ENCODE data around the gene AKR1B1. TPM values are rescaled to one million over a fixed set of nuclear protein-coding genes. Genes with fewer than 3 reads are reported as not detected.

Gene AKR1B1
- total RNA-seq, 1 donor from 2014 or later = 61.8 TPM

- Mint-ChIP-seq H3K27me3 (ENCODE audit: unreplicated experiment) (no peaks in the 10 kb centered on the region), H3K4me3 (ENCODE audit: unreplicated experiment) (no peak overlapping the region), H3K36me3 (ENCODE audit: unreplicated experiment) (peaks cover 7% of the 10 kb centered on the region), H3K27ac (ENCODE audit: unreplicated experiment) (no peak overlapping the region), H3K9me3 (ENCODE audit: unreplicated experiment) (peaks cover 20% of the 10 kb centered on the region), H3K4me1 (ENCODE audit: unreplicated experiment) (peaks cover 8% of the 10 kb centered on the region)
- no peak for DNase-seq (ENCODE audit: extremely low spot score, unreplicated experiment)
- TF ChIP-seq CTCF (IDR thresholded peaks at IDR 0.05) = no peak
Observed at GRCh38 chr7:134465491-134465890, 6.6 kb upstream of the AKR1B1 start.

DNA sequence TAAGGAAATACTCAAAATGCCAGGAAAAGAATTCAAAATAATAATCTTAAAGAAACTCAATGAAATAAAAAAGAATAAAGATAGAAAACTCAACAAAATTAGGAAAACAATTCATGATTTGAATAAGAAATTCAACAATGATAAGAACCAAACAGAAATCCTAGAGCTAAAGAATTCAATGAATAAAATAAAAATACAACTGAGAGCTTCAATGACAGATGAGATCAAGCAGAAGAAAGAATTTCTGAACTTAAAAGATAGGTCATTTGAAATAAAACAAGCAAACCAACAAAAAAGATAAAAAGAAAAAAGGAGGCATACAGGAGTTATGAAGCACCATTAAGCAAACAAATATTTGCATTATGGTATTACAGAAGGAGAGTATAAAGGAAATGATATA is 5.6 kb upstream of the AKR1B1 start:
- no peak for DNase-seq (ENCODE audit: extremely low spot score, unreplicated experiment)
- H3K27me3 Mint-ChIP-seq (ENCODE audit: unreplicated experiment) = no peaks in the 10 kb centered on the region
- no peak for TF ChIP-seq CTCF (IDR thresholded peaks at IDR 0.05)
- H3K4me1 Mint-ChIP-seq (ENCODE audit: unreplicated experiment) = peaks cover 12% of the 10 kb centered on the region
- H3K27ac Mint-ChIP-seq (ENCODE audit: unreplicated experiment) = no peak overlapping the region
- peaks cover 7% of the 10 kb centered on the region for H3K36me3 Mint-ChIP-seq (ENCODE audit: unreplicated experiment)
- H3K9me3 Mint-ChIP-seq (ENCODE audit: unreplicated experiment) = peaks cover 20% of the 10 kb centered on the region
- no peak overlapping the region for H3K4me3 Mint-ChIP-seq (ENCODE audit: unreplicated experiment)

- H3K36me3 Mint-ChIP-seq (ENCODE audit: unreplicated experiment) = peaks cover 7% of the 10 kb centered on the region
- TF ChIP-seq CTCF (IDR thresholded peaks at IDR 0.05) = no peak
- no peak overlapping the region for H3K27ac Mint-ChIP-seq (ENCODE audit: unreplicated experiment)
- peaks cover 13% of the 10 kb centered on the region for H3K4me1 Mint-ChIP-seq (ENCODE audit: unreplicated experiment)
- no peaks in the 10 kb centered on the region for H3K27me3 Mint-ChIP-seq (ENCODE audit: unreplicated experiment)
- DNase-seq (ENCODE audit: extremely low spot score, unreplicated experiment) = no peak
- H3K9me3 Mint-ChIP-seq (ENCODE audit: unreplicated experiment) = peaks cover 20% of the 10 kb centered on the region
- no peak overlapping the region for H3K4me3 Mint-ChIP-seq (ENCODE audit: unreplicated experiment)
Observed at GRCh38 chr7:134463751-134464150, 4.9 kb upstream of the AKR1B1 start.

- no peak for DNase-seq (ENCODE audit: extremely low spot score, unreplicated experiment)
- H3K27ac Mint-ChIP-seq (ENCODE audit: unreplicated experiment) = peak overlapping the region; percentile 39
- no peak for TF ChIP-seq CTCF (IDR thresholded peaks at IDR 0.05)
- no peak overlapping the region for H3K4me3 Mint-ChIP-seq (ENCODE audit: unreplicated experiment)
- peaks cover 22% of the 10 kb centered on the region for H3K4me1 Mint-ChIP-seq (ENCODE audit: unreplicated experiment)
- H3K27me3 Mint-ChIP-seq (ENCODE audit: unreplicated experiment) = no peaks in the 10 kb centered on the region
- peaks cover 20% of the 10 kb centered on the region for H3K9me3 Mint-ChIP-seq (ENCODE audit: unreplicated experiment)
- H3K36me3 Mint-ChIP-seq (ENCODE audit: unreplicated experiment) = peaks cover 7% of the 10 kb centered on the region
Observed at GRCh38 chr7:134462337-134462925, 3.5 kb upstream of the AKR1B1 start.

GRCh38 chr7:134461916-134462315 is 3.0 kb upstream of the AKR1B1 start:
- Mint-ChIP-seq H3K27ac (ENCODE audit: unreplicated experiment) (peak overlapping the region; percentile 39), H3K36me3 (ENCODE audit: unreplicated experiment) (peaks cover 7% of the 10 kb centered on the region)

More at GRCh38 chr7:134461916-134462315, 3.0 kb upstream of the AKR1B1 start:
- peaks cover 19% of the 10 kb centered on the region for H3K9me3 Mint-ChIP-seq (ENCODE audit: unreplicated experiment)
- no peak for TF ChIP-seq CTCF (IDR thresholded peaks at IDR 0.05)
- H3K4me3 Mint-ChIP-seq (ENCODE audit: unreplicated experiment) = no peak overlapping the region
- peaks cover 24% of the 10 kb centered on the region for H3K4me1 Mint-ChIP-seq (ENCODE audit: unreplicated experiment)
- no peaks in the 10 kb centered on the region for H3K27me3 Mint-ChIP-seq (ENCODE audit: unreplicated experiment)
- no peak for DNase-seq (ENCODE audit: extremely low spot score, unreplicated experiment)
